Measurements from ENCODE around the gene HTR3C. TPM values are rescaled to one million over a fixed set of nuclear protein-coding genes. Genes with fewer than 3 reads are reported as not detected.

HTR3C gene
- total RNA-seq, 1 donor from 2014 or later = not detected

- intact Hi-C loops (cut with micrococcal nuclease) = no loop called here
- Mint-ChIP-seq H3K36me3 (ENCODE audit: low read depth) (no peaks in the 10 kb centered on the region), H3K4me3 (no peak overlapping the region), H3K9me3 (peaks cover 3% of the 10 kb centered on the region), H3K27me3 (no peaks in the 10 kb centered on the region), H3K27ac (no peak overlapping the region), H3K4me1 (peaks cover 4% of the 10 kb centered on the region)
- ATAC-seq (ENCODE audit: low read depth) (no peak), DNase-seq (no peak)
- ChIA-PET CTCF (no interaction called here), POLR2A (no interaction called here)
- no peak for TF ChIP-seq CTCF (IDR thresholded peaks at IDR 0.05)
Observed at GRCh38 chr3:184085389-184085852, 32.6 kb downstream of the HTR3C start.

- ChIA-PET POLR2A (no interaction called here), CTCF (no interaction called here)
- DNase-seq (no peak), ATAC-seq (ENCODE audit: low read depth) (no peak)
- no peak for TF ChIP-seq CTCF (IDR thresholded peaks at IDR 0.05)
- H3K4me3 Mint-ChIP-seq = no peak overlapping the region
- intact Hi-C loops (cut with micrococcal nuclease) = no loop called here
- H3K4me1 Mint-ChIP-seq = no peaks in the 10 kb centered on the region
- H3K36me3 Mint-ChIP-seq (ENCODE audit: low read depth) = peaks cover 4% of the 10 kb centered on the region
- peaks cover 7% of the 10 kb centered on the region for H3K27me3 Mint-ChIP-seq
- no peak overlapping the region for H3K27ac Mint-ChIP-seq
- peaks cover 5% of the 10 kb centered on the region for H3K9me3 Mint-ChIP-seq
Observed at GRCh38 chr3:184092199-184092598, 39.4 kb downstream of the HTR3C start.

- TF ChIP-seq CTCF (IDR thresholded peaks at IDR 0.05) = no peak
- Mint-ChIP-seq H3K27ac (no peak within 1 kb of the TSS), H3K4me1 (no peaks in the 10 kb centered on the region), H3K4me3 (no peak within 1 kb of the TSS), H3K9me3 (no peaks in the 10 kb centered on the region), H3K27me3 (peaks cover 7% of the 10 kb centered on the region), H3K36me3 (ENCODE audit: low read depth) (peaks cover 4% of the 10 kb centered on the region)
- ATAC-seq (ENCODE audit: low read depth) = no peak
- DNase-seq = no peak
- intact Hi-C loops (cut with micrococcal nuclease) = no loop called here
- POLR2A ChIA-PET = no interaction called here
- CTCF ChIA-PET = no interaction called here
Observed at GRCh38 chr3:184096811-184097383, 44.0 kb downstream of the HTR3C start, which contains the start of gene HTR3E. HTR3E (plus strand) TSS chr3:184097064; CDS start chr3:184097530, 466 bp downstream.

- intact Hi-C loops (cut with micrococcal nuclease) = no loop called here
- Mint-ChIP-seq H3K9me3 (no peaks in the 10 kb centered on the region), H3K27me3 (peaks cover 4% of the 10 kb centered on the region), H3K27ac (no peak overlapping the region), H3K36me3 (ENCODE audit: low read depth) (no peaks in the 10 kb centered on the region), H3K4me3 (no peak overlapping the region), H3K4me1 (no peaks in the 10 kb centered on the region)
- DNase-seq = no peak
- no peak for TF ChIP-seq CTCF (IDR thresholded peaks at IDR 0.05)
- ATAC-seq (ENCODE audit: low read depth) = no peak
- CTCF ChIA-PET = no interaction called here
- POLR2A ChIA-PET = no interaction called here
Observed at GRCh38 chr3:184097556-184097955, 44.7 kb downstream of the HTR3C start.

- Mint-ChIP-seq H3K36me3 (ENCODE audit: low read depth) (no peaks in the 10 kb centered on the region), H3K4me1 (no peaks in the 10 kb centered on the region), H3K9me3 (no peaks in the 10 kb centered on the region), H3K27ac (no peak overlapping the region), H3K27me3 (peaks cover 4% of the 10 kb centered on the region), H3K4me3 (no peak overlapping the region)
- POLR2A ChIA-PET = no interaction called here
- no peak for DNase-seq
- CTCF ChIA-PET = no interaction called here
- ATAC-seq (ENCODE audit: low read depth) = no peak
- no peak for TF ChIP-seq CTCF (IDR thresholded peaks at IDR 0.05)
- intact Hi-C loops (cut with micrococcal nuclease) = no loop called here
Observed at GRCh38 chr3:184099806-184100686, 47.2 kb downstream of the HTR3C start.

Data from activated B cell treated with CpG ODN at 0.5 μM for 24 hours (primary cell).